SK-N-SH (cell line): ENCODE measurements around the gene HERC3.

Experiments
- POLR2AphosphoS5 ChIP-seq: IDR thresholded peaks from 2 replicates; pipeline ENCODE4 v1.6.1; 2012; ENCODE audit warnings: low read depth, low read length
- RFX5 ChIP-seq: IDR thresholded peaks from 2 replicates; pipeline ENCODE4 v1.6.1; 2012; ENCODE audit warnings: mild to moderate bottlenecking, improper control_type of control experiment, low read length
- SMC3 ChIP-seq: IDR thresholded peaks from 2 replicates; pipeline ENCODE4 v1.6.1; 2012; ENCODE audit warnings: low read depth, low read length, improper control_type of control experiment
- TF ChIP-seq, protein P1 (sequence below): IDR thresholded peaks from 2 replicates; pipeline ENCODE4 v1.6.1; 2012; ENCODE audit warnings: mild to moderate bottlenecking, low read depth, low read length, moderate library complexity

DNA sequence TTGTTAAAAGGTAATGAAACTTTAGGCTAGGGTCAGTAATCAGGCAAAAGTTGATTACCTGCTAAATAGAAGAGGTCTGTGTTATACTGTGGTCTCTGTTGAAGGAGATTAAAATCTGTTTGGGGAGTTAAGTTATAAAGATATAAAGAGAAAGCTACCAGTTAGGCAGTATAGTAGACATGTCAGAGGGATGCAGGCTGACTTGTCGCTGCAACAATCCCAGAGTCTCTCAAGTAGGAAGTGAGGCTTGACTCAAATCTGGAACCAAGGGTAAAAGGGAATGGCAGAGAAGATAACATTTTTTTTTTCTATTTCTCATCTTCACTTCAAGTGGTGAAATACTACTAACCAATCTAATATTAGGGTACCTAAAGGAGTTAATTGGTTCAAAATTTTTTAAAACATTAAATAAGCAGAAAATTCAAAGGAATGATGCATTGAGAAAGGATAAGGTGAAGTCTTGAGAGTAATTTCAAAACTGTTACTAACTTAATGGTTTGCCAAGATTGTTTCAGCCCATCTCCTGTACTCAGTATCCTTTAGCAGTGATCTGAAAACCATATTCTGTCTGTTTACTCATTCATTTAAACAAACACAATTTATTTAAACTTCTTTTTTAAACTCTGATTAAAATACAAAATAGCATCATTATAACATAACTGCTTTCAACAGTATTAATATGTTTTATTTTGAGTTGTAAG is 12.8 kb downstream of the HERC3 start:
- no peak for TF ChIP-seq RFX5
- TF ChIP-seq, protein P1, sequence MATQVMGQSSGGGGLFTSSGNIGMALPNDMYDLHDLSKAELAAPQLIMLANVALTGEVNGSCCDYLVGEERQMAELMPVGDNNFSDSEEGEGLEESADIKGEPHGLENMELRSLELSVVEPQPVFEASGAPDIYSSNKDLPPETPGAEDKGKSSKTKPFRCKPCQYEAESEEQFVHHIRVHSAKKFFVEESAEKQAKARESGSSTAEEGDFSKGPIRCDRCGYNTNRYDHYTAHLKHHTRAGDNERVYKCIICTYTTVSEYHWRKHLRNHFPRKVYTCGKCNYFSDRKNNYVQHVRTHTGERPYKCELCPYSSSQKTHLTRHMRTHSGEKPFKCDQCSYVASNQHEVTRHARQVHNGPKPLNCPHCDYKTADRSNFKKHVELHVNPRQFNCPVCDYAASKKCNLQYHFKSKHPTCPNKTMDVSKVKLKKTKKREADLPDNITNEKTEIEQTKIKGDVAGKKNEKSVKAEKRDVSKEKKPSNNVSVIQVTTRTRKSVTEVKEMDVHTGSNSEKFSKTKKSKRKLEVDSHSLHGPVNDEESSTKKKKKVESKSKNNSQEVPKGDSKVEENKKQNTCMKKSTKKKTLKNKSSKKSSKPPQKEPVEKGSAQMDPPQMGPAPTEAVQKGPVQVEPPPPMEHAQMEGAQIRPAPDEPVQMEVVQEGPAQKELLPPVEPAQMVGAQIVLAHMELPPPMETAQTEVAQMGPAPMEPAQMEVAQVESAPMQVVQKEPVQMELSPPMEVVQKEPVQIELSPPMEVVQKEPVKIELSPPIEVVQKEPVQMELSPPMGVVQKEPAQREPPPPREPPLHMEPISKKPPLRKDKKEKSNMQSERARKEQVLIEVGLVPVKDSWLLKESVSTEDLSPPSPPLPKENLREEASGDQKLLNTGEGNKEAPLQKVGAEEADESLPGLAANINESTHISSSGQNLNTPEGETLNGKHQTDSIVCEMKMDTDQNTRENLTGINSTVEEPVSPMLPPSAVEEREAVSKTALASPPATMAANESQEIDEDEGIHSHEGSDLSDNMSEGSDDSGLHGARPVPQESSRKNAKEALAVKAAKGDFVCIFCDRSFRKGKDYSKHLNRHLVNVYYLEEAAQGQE = no peak
- TF ChIP-seq SMC3 = no peak
- no peak for TF ChIP-seq POLR2AphosphoS5
